GM13977 (cell line): ENCODE data around the gene LRRC26.

Experiments used
- DNase-seq: peaks from one replicate; pipeline ENCODE4 v3.0.0; 2012; ENCODE audit warnings: low spot score
- CTCF ChIP-seq: IDR thresholded peaks from 2 replicates; pipeline ENCODE4 v1.5.1; 2012; ENCODE audit warnings: mild to moderate bottlenecking, control low read depth; ENCODE audit not compliant: insufficient read depth; ENCODE audit errors: extremely low read depth, missing control alignments
- in situ Hi-C: fragments of 300-500 bp; cut with MboI; formaldehyde crosslinking; loops from one replicate; pipeline ENCODE4 v1.12.0; 2022; ENCODE audit warnings: low sequenced_read_pairs, low pct_unique_long_range_greater_than_20kb, mixed read lengths, inconsistent platforms; ENCODE audit not compliant: unreplicated experiment

LRRC26 gene

GRCh38 chr9:137178939-137179630, 9.2 kb upstream of the LRRC26 start:
- in situ Hi-C loops = no loop called here
- no peak for TF ChIP-seq CTCF

GRCh38 chr9:137178201-137178938, 8.5 kb upstream of the LRRC26 start:
- in situ Hi-C loops = no loop called here
- no peak for TF ChIP-seq CTCF
- DNase-seq = no peak

More at GRCh38 chr9:137178939-137179630, 9.2 kb upstream of the LRRC26 start:
- DNase-seq = peak; percentile 29

GRCh38 chr9:137176302-137177182, 6.7 kb upstream of the LRRC26 start:
- peak; percentile 46 for TF ChIP-seq CTCF
- DNase-seq = peak; percentile 82
- in situ Hi-C loops = no loop called here

- DNase-seq = no peak
- in situ Hi-C loops = no loop called here
- peak; percentile 31 for TF ChIP-seq CTCF
These were observed 5.6 kb upstream of the LRRC26 start for GRCh38 chr9:137175345-137175961.

GRCh38 chr9:137174722-137175293, 5.0 kb upstream of the LRRC26 start:
- DNase-seq = peak; percentile 65
- in situ Hi-C loops = no loop called here
- no peak for TF ChIP-seq CTCF
